HepG2 (cell line): ENCODE measurements around the gene THRB. TPM values are rescaled to one million over a fixed set of nuclear protein-coding genes. Genes with fewer than 3 reads are reported as not detected.
A peak's percentile ranks its signal among the peaks of the same experiment; 100 is the strongest.

Experiments
- ATF1 ChIP-seq: IDR thresholded peaks from 2 replicates; pipeline ENCODE4 v1.6.1; 2016; ENCODE audit warnings: mild to moderate bottlenecking, control low read depth
- DR1 ChIP-seq: sonication (generic); formaldehyde crosslinking; IDR thresholded peaks from 2 replicates; pipeline ENCODE4 v1.8.0; 2021; ENCODE audit warnings: mild to moderate bottlenecking, missing genetic modification reagents, inconsistent platforms
- GPBP1L1 ChIP-seq: sonication (generic); formaldehyde crosslinking; IDR thresholded peaks from 2 replicates; pipeline ENCODE4 v1.5.0; 2020; ENCODE audit warnings: mild to moderate bottlenecking, missing genetic modification reagents
- MAFF ChIP-seq: IDR thresholded peaks from 2 replicates; pipeline ENCODE4 v1.6.1; 2011; ENCODE audit warnings: low read depth, low read length, improper control_type of control experiment
- NONO ChIP-seq, 2 experiments: fragments of 450-650 bp in 1 of 2; sonication (generic) in 1 of 2; formaldehyde crosslinking in 1 of 2; IDR thresholded peaks in 1 of 2; conservative IDR thresholded peaks in 1 of 2; 2 replicates each; pipeline versions ENCODE4 v1.6.1 to v1.8.0; 2017 to 2022; ENCODE audit warnings: mild to moderate bottlenecking in 1 of 2, missing genetic modification reagents in 1 of 2, moderate library complexity in 1 of 2
- PAX8 ChIP-seq: sonication (generic); formaldehyde crosslinking; IDR thresholded peaks from 2 replicates; pipeline ENCODE4 v1.8.0; 2022; ENCODE audit warnings: mild to moderate bottlenecking, missing genetic modification reagents, borderline replicate concordance
- RXRA ChIP-seq: sonication (generic); formaldehyde crosslinking; IDR thresholded peaks from 2 replicates; pipeline ENCODE4 v1.5.1; 2020; ENCODE audit warnings: missing genetic modification reagents
- SMARCC2 ChIP-seq: fragments of 450-650 bp; IDR thresholded peaks from 2 replicates; pipeline ENCODE4 v1.6.1; 2017; ENCODE audit warnings: antibody characterized with exemption, mild to moderate bottlenecking
- SNAPC2 ChIP-seq: sonication (generic); formaldehyde crosslinking; IDR thresholded peaks from 2 replicates; pipeline ENCODE4 v1.8.1; 2022; ENCODE audit warnings: mild to moderate bottlenecking, missing genetic modification reagents
- SPEN ChIP-seq: sonication (generic); formaldehyde crosslinking; IDR thresholded peaks from 2 replicates; pipeline ENCODE4 v1.5.1; 2020; ENCODE audit warnings: low read depth, mild to moderate bottlenecking, missing genetic modification reagents
- TOE1 ChIP-seq: sonication (generic); formaldehyde crosslinking; IDR thresholded peaks from 2 replicates; pipeline ENCODE4 v1.4.0; 2020; ENCODE audit warnings: mild to moderate bottlenecking, missing genetic modification reagents
- ZBTB25 ChIP-seq: IDR thresholded peaks from 2 replicates; pipeline ENCODE4 v1.6.1; 2018; ENCODE audit warnings: missing genetic modification reagents
- ZFYVE20 ChIP-seq: sonication (generic); formaldehyde crosslinking; IDR thresholded peaks from 2 replicates; pipeline ENCODE4 v1.8.0; 2023; ENCODE audit warnings: low read depth, mild to moderate bottlenecking, moderate library complexity, missing genetic modification reagents, borderline replicate concordance
- ZNF121 ChIP-seq: sonication (generic); formaldehyde crosslinking; IDR thresholded peaks from 2 replicates; pipeline ENCODE4 v1.5.0; 2020; ENCODE audit warnings: mild to moderate bottlenecking, missing genetic modification reagents
- ZNF253 ChIP-seq: sonication (generic); formaldehyde crosslinking; IDR thresholded peaks from 2 replicates; pipeline ENCODE4 v1.8.0; 2022; ENCODE audit warnings: mild to moderate bottlenecking, missing genetic modification reagents, borderline replicate concordance
- ZNF30 ChIP-seq: sonication (generic); formaldehyde crosslinking; IDR thresholded peaks from 2 replicates; pipeline ENCODE4 v1.5.0; 2020; ENCODE audit warnings: mild to moderate bottlenecking, missing genetic modification reagents
- ZNF446 ChIP-seq: sonication (generic); formaldehyde crosslinking; IDR thresholded peaks from 2 replicates; pipeline ENCODE4 v1.5.0; 2020; ENCODE audit warnings: mild to moderate bottlenecking, missing genetic modification reagents
- ZNF598 ChIP-seq: sonication (generic); formaldehyde crosslinking; IDR thresholded peaks from 2 replicates; pipeline ENCODE4 v1.5.1; 2020; ENCODE audit warnings: mild to moderate bottlenecking, missing genetic modification reagents, borderline replicate concordance
- ZNF746 ChIP-seq: sonication (generic); formaldehyde crosslinking; IDR thresholded peaks from 2 replicates; pipeline ENCODE4 v1.8.0; 2022; ENCODE audit warnings: mild to moderate bottlenecking, missing genetic modification reagents
- ZSCAN22 ChIP-seq: sonication (generic); formaldehyde crosslinking; IDR thresholded peaks from 2 replicates; pipeline ENCODE4 v1.4.0; 2020; ENCODE audit warnings: mild to moderate bottlenecking, missing genetic modification reagents
- polyA plus RNA-seq, 8 experiments: library from polyadenylated mRNA; depleted of rRNA in 3 of 8; stranded (reverse) in 7 of 8; unstranded in 1 of 8; fragments of >200 nt; fragmentation: Illumina TruSeq in 4 of 8; extraction: Trizol in 4 of 8; gene quantifications; 2 replicates each; pipeline versions ENCODE4 v1.2.1 to v1.2.3, GENCODE V29; 2011 to 2016; ENCODE audit warnings: low read depth in 4 of 8, missing spikeins in 1 of 8, mixed read lengths in 1 of 8; ENCODE audit not compliant: insufficient read depth in 1 of 8
- total RNA-seq, 5 experiments: library from RNA; depleted of rRNA; stranded (reverse); fragments of >200 nt; fragmentation: Illumina TruSeq; extraction: Trizol; gene quantifications; 2 replicates each; pipeline ENCODE4 v1.2.3, GENCODE V29; 2016; ENCODE audit warnings: low read depth in 1 of 5
- TF ChIP-seq, protein P1 (sequence below): sonication (generic); formaldehyde crosslinking; IDR thresholded peaks from 2 replicates; pipeline ENCODE4 v1.8.0; 2022; ENCODE audit warnings: missing genetic modification reagents, mild to moderate bottlenecking, borderline replicate concordance
- TF ChIP-seq, protein P2 (sequence below): sonication (generic); formaldehyde crosslinking; IDR thresholded peaks from 2 replicates; pipeline ENCODE4 v1.8.0; 2022; ENCODE audit warnings: missing genetic modification reagents, mild to moderate bottlenecking, moderate library complexity, borderline replicate concordance
- TF ChIP-seq, protein P3 (sequence below): sonication (generic); formaldehyde crosslinking; IDR thresholded peaks from 2 replicates; pipeline ENCODE4 v1.8.0; 2022; ENCODE audit warnings: mild to moderate bottlenecking, missing genetic modification reagents; ENCODE audit not compliant: insufficient replicate concordance

THRB gene
- total and polyA plus RNA-seq, 2 of the 13 experiments (the other 11 are each of a cell fraction or from before 2014, with no cell fraction given) = 4.7 to 22.7 TPM

DNA sequence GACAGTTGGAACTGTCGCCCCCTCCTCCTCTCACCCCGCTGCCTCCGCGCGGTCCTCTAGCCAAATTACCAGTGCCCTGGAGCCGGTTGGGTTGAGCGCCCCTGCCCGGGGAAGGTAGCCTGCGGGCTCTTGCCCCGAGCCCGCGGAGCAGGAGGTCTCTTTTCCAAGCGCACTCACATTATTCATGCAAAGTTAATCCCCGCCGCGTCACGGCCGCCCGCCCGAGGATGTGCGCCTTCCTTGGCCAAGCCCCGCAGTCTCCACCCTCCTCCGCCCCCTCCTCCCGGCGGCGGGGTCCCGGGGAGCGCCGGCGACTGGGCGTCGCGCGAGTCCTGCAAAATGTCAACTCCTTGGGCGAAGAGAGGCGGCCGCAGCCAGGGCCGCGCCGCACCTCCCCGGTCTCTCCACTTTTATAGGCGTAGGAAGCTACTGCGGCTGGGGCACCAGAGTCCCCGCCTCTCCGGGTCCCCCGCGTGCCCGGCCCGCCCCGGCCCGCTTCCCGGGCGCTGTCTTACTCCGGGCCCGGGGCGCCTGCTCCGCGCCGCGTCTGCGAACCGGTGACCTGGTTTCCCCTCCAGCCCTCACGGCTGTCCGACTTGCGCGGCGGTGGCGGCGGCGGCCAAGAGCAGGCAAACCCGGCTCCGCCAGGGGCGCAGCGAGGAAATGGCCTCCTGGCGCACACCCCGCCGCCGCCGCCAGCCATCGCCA, at the start of gene THRB (continued):
- no peak for TF ChIP-seq NONO (IDR thresholded peaks at IDR 0.05)
- TF ChIP-seq NONO (CRISPR knock-in tag; conservative IDR thresholded peaks at IDR 0.05) = peak; percentile 76
- TF ChIP-seq ZNF446 = no peak
- TF ChIP-seq, protein P1, sequence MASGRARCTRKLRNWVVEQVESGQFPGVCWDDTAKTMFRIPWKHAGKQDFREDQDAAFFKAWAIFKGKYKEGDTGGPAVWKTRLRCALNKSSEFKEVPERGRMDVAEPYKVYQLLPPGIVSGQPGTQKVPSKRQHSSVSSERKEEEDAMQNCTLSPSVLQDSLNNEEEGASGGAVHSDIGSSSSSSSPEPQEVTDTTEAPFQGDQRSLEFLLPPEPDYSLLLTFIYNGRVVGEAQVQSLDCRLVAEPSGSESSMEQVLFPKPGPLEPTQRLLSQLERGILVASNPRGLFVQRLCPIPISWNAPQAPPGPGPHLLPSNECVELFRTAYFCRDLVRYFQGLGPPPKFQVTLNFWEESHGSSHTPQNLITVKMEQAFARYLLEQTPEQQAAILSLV = no peak
- no peak for TF ChIP-seq GPBP1L1 (CRISPR knock-in tag)
- TF ChIP-seq SNAPC2 (CRISPR knock-in tag) = no peak
- TF ChIP-seq ZNF253 (CRISPR knock-in tag) = 0 out of 2 replicates have a peak, but pooled peaks have one; percentile 61
- no peak for TF ChIP-seq PAX8 (CRISPR knock-in tag)
- no peak for TF ChIP-seq ZNF746 (CRISPR knock-in tag)
- TF ChIP-seq ZNF30 (CRISPR knock-in tag) = no peak
- no peak for TF ChIP-seq ZSCAN22
- TF ChIP-seq ZNF598 (CRISPR knock-in tag) = no peak
- no peak for TF ChIP-seq MAFF
- TF ChIP-seq SPEN (CRISPR knock-in tag) = 0 out of 2 replicates have a peak, but pooled peaks have one; percentile 10
- TF ChIP-seq, protein P2, sequence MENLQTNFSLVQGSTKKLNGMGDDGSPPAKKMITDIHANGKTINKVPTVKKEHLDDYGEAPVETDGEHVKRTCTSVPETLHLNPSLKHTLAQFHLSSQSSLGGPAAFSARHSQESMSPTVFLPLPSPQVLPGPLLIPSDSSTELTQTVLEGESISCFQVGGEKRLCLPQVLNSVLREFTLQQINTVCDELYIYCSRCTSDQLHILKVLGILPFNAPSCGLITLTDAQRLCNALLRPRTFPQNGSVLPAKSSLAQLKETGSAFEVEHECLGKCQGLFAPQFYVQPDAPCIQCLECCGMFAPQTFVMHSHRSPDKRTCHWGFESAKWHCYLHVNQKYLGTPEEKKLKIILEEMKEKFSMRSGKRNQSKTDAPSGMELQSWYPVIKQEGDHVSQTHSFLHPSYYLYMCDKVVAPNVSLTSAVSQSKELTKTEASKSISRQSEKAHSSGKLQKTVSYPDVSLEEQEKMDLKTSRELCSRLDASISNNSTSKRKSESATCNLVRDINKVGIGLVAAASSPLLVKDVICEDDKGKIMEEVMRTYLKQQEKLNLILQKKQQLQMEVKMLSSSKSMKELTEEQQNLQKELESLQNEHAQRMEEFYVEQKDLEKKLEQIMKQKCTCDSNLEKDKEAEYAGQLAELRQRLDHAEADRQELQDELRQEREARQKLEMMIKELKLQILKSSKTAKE (CRISPR knock-in tag) = no peak; the same call in 1 of the 2 replicates
- no peak for TF ChIP-seq ZBTB25 (CRISPR knock-in tag)
- TF ChIP-seq RXRA (CRISPR knock-in tag) = no peak; the same call in none of the 2 replicates
- TF ChIP-seq TOE1 (CRISPR knock-in tag) = no peak
- no peak for TF ChIP-seq ZNF121 (CRISPR knock-in tag)
- TF ChIP-seq ATF1 (CRISPR knock-in tag) = no peak
- no peak for TF ChIP-seq ZFYVE20
- no peak for TF ChIP-seq SMARCC2
- TF ChIP-seq, protein P3, sequence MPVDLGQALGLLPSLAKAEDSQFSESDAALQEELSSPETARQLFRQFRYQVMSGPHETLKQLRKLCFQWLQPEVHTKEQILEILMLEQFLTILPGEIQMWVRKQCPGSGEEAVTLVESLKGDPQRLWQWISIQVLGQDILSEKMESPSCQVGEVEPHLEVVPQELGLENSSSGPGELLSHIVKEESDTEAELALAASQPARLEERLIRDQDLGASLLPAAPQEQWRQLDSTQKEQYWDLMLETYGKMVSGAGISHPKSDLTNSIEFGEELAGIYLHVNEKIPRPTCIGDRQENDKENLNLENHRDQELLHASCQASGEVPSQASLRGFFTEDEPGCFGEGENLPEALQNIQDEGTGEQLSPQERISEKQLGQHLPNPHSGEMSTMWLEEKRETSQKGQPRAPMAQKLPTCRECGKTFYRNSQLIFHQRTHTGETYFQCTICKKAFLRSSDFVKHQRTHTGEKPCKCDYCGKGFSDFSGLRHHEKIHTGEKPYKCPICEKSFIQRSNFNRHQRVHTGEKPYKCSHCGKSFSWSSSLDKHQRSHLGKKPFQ = no peak
- TF ChIP-seq DR1 (CRISPR knock-in tag) = 0 out of 2 replicates have a peak, but pooled peaks have one; percentile 30
